SK-N-SH treated with all-trans-retinoic acid at 6 μM for 48 hours (cell line): ENCODE results near the gene OAS2.

ENCODE experiments used
- ATAC-seq: fragments of 200-7000 bp; cut with Tn5 transposase; 3 replicates; pipeline ENCODE4 v1.9.1; 2020; ENCODE audit warnings: mild to moderate bottlenecking, moderate library complexity
- ARNTL ChIP-seq: fragments of 450-650 bp; formaldehyde crosslinking; IDR thresholded peaks from 2 replicates; pipeline ENCODE4 v1.5.0; 2020; ENCODE audit warnings: low read depth, mild to moderate bottlenecking, moderate library complexity, borderline replicate concordance
- BACH2 ChIP-seq: fragments of 250-450 bp; sonication (Bioruptor Pico); IDR thresholded peaks from 2 replicates; pipeline ENCODE4 v1.9.0; 2021; ENCODE audit warnings: mild to moderate bottlenecking, borderline replicate concordance
- ESRRG ChIP-seq: fragments of 250-450 bp; sonication (Bioruptor Pico); IDR thresholded peaks from 2 replicates; pipeline ENCODE4 v1.6.1; 2021; ENCODE audit warnings: mild to moderate bottlenecking
- GLIS3 ChIP-seq: fragments of 250-450 bp; sonication (Bioruptor Pico); IDR thresholded peaks from 2 replicates; pipeline ENCODE4 v1.5.0; 2020; ENCODE audit warnings: mild to moderate bottlenecking, moderate library complexity
- ISL1 ChIP-seq: fragments of 250-450 bp; sonication (Bioruptor Pico); IDR thresholded peaks from 2 replicates; pipeline ENCODE4 v2.1.2; 2022; ENCODE audit warnings: mild to moderate bottlenecking, moderate library complexity
- OSR1 ChIP-seq: fragments of 250-450 bp; sonication (Bioruptor Pico); IDR thresholded peaks from 2 replicates; pipeline ENCODE4 v1.8.0; 2022; ENCODE audit warnings: moderate library complexity, mild to moderate bottlenecking, inconsistent platforms
- PPARA ChIP-seq: fragments of 250-450 bp; sonication (Bioruptor Pico); IDR thresholded peaks from 2 replicates; pipeline ENCODE4 v1.5.0; 2020; ENCODE audit warnings: mild to moderate bottlenecking, borderline replicate concordance
- RARB ChIP-seq: fragments of 250-450 bp; sonication (Bioruptor Pico); IDR thresholded peaks from 2 replicates; pipeline ENCODE4 v1.8.0; 2021; ENCODE audit warnings: mild to moderate bottlenecking, moderate library complexity
- SNAI2 ChIP-seq: fragments of 250-450 bp; sonication (Bioruptor Pico); IDR thresholded peaks from 2 replicates; pipeline ENCODE4 v1.5.0; 2020; ENCODE audit warnings: mild to moderate bottlenecking, moderate library complexity
- TCF4 ChIP-seq: fragments of 250-450 bp; sonication (Bioruptor Pico); IDR thresholded peaks from 2 replicates; pipeline ENCODE4 v1.8.0; 2021; ENCODE audit warnings: mild to moderate bottlenecking, moderate library complexity, borderline replicate concordance
- TOX ChIP-seq: fragments of 250-450 bp; sonication (Bioruptor Pico); IDR thresholded peaks from 2 replicates; pipeline ENCODE4 v1.8.0; 2021; ENCODE audit warnings: mild to moderate bottlenecking, moderate library complexity, borderline replicate concordance
- ZC3H10 ChIP-seq: fragments of 250-450 bp; sonication (Bioruptor Pico); IDR thresholded peaks from 2 replicates; pipeline ENCODE4 v1.5.1; 2021; ENCODE audit warnings: mild to moderate bottlenecking, moderate library complexity
- ZFP3 ChIP-seq: fragments of 250-450 bp; sonication (Bioruptor Pico); IDR thresholded peaks from 2 replicates; pipeline ENCODE4 v1.5.0; 2020; ENCODE audit warnings: mild to moderate bottlenecking, moderate library complexity
- ZFP30 ChIP-seq: fragments of 450-650 bp; formaldehyde crosslinking; IDR thresholded peaks from 2 replicates; pipeline ENCODE4 v1.5.0; 2022; ENCODE audit warnings: mild to moderate bottlenecking, moderate library complexity
- ZNF565 ChIP-seq: fragments of 450-650 bp; formaldehyde crosslinking; conservative IDR thresholded peaks from 2 replicates; pipeline ENCODE4 v1.5.0; 2020; ENCODE audit warnings: low read depth, mild to moderate bottlenecking, moderate library complexity
- ZNF70 ChIP-seq: fragments of 450-650 bp; formaldehyde crosslinking; IDR thresholded peaks from 2 replicates; pipeline ENCODE4 v1.5.0; 2020; ENCODE audit warnings: mild to moderate bottlenecking, moderate library complexity
- ZNF8 ChIP-seq: fragments of 450-650 bp; formaldehyde crosslinking; IDR thresholded peaks from 2 replicates; pipeline ENCODE4 v1.5.0; 2020; ENCODE audit warnings: mild to moderate bottlenecking, moderate library complexity
- TF ChIP-seq, protein P1 (sequence below): fragments of 250-450 bp; sonication (Bioruptor Pico); IDR thresholded peaks from 2 replicates; pipeline ENCODE4 v1.8.0; 2021; ENCODE audit warnings: low read depth, mild to moderate bottlenecking, moderate library complexity, borderline replicate concordance
- TF ChIP-seq, protein P2 (sequence below): fragments of 250-450 bp; sonication (Bioruptor Pico); IDR thresholded peaks from 2 replicates; pipeline ENCODE4 v1.5.1; 2021; ENCODE audit warnings: mild to moderate bottlenecking, moderate library complexity
- TF ChIP-seq, protein P3 (sequence below): fragments of 250-450 bp; sonication (Bioruptor Pico); IDR thresholded peaks from 2 replicates; pipeline ENCODE4 v1.8.0; 2020; ENCODE audit warnings: mild to moderate bottlenecking, moderate library complexity, borderline replicate concordance
- TF ChIP-seq, protein P4 (sequence below): fragments of 250-450 bp; sonication (Bioruptor Pico); IDR thresholded peaks from 2 replicates; pipeline ENCODE4 v1.5.1; 2020; ENCODE audit warnings: low read depth, mild to moderate bottlenecking, moderate library complexity

OAS2 gene

DNA sequence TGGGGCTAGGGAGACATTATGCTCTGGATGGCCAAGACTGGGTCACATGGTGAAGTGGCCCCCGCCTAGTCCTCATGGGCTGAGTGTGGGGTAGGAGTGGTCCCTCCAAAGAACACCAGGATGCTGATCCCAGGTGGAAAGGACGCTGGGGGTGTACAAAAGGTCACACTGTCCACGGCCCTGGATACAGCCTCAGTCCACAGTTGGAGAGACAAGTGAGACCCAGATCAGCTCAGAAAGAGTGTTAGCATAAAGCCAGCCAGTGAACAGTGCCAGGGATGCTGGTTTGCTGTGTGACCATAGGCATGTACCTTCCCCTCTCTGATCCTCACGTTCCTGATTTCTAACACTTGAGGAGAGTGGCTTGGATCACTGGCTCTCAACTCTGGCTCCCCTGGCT is 13.4 kb upstream of the OAS2 start:
- TF ChIP-seq, protein P1, sequence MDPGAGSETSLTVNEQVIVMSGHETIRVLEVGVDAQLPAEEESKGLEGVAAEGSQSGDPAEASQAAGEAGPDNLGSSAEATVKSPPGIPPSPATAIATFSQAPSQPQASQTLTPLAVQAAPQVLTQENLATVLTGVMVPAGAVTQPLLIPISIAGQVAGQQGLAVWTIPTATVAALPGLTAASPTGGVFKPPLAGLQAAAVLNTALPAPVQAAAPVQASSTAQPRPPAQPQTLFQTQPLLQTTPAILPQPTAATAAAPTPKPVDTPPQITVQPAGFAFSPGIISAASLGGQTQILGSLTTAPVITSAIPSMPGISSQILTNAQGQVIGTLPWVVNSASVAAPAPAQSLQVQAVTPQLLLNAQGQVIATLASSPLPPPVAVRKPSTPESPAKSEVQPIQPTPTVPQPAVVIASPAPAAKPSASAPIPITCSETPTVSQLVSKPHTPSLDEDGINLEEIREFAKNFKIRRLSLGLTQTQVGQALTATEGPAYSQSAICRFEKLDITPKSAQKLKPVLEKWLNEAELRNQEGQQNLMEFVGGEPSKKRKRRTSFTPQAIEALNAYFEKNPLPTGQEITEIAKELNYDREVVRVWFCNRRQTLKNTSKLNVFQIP (CRISPR knock-in tag), result no peak
- TF ChIP-seq PPARA (CRISPR knock-in tag) (no peak), ZNF70 (CRISPR knock-in tag) (no peak), RARB (CRISPR knock-in tag) (no peak), ESRRG (CRISPR knock-in tag) (no peak), OSR1 (no peak)
- TF ChIP-seq, protein P2, sequence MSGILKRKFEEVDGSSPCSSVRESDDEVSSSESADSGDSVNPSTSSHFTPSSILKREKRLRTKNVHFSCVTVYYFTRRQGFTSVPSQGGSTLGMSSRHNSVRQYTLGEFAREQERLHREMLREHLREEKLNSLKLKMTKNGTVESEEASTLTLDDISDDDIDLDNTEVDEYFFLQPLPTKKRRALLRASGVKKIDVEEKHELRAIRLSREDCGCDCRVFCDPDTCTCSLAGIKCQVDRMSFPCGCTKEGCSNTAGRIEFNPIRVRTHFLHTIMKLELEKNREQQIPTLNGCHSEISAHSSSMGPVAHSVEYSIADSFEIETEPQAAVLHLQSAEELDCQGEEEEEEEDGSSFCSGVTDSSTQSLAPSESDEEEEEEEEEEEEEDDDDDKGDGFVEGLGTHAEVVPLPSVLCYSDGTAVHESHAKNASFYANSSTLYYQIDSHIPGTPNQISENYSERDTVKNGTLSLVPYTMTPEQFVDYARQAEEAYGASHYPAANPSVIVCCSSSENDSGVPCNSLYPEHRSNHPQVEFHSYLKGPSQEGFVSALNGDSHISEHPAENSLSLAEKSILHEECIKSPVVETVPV (CRISPR knock-in tag), result no peak

DNA sequence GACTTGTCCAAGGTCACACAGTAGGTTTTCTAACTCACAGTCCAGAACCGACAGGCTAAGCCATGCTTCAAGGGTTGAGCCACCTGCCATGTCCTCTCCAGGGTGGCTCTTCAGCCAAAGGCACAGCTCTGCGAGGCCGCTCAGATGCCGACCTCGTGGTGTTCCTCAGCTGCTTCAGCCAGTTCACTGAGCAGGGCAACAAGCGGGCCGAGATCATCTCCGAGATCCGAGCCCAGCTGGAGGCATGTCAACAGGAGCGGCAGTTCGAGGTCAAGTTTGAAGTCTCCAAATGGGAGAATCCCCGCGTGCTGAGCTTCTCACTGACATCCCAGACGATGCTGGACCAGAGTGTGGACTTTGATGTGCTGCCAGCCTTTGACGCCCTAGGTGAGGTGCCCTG is 12.7 kb upstream of the OAS2 start:
- TF ChIP-seq, protein P2 (CRISPR knock-in tag), result no peak
- no peak for TF ChIP-seq PPARA (CRISPR knock-in tag)
- no peak for TF ChIP-seq OSR1
- TF ChIP-seq, protein P3, sequence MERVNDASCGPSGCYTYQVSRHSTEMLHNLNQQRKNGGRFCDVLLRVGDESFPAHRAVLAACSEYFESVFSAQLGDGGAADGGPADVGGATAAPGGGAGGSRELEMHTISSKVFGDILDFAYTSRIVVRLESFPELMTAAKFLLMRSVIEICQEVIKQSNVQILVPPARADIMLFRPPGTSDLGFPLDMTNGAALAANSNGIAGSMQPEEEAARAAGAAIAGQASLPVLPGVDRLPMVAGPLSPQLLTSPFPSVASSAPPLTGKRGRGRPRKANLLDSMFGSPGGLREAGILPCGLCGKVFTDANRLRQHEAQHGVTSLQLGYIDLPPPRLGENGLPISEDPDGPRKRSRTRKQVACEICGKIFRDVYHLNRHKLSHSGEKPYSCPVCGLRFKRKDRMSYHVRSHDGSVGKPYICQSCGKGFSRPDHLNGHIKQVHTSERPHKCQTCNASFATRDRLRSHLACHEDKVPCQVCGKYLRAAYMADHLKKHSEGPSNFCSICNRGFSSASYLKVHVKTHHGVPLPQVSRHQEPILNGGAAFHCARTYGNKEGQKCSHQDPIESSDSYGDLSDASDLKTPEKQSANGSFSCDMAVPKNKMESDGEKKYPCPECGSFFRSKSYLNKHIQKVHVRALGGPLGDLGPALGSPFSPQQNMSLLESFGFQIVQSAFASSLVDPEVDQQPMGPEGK (CRISPR knock-in tag), result no peak
- no peak for TF ChIP-seq BACH2 (CRISPR knock-in tag)
- TF ChIP-seq ARNTL (CRISPR knock-in tag), result no peak
- TF ChIP-seq GLIS3 (CRISPR knock-in tag), result no peak
- no peak for TF ChIP-seq SNAI2 (CRISPR knock-in tag)
- TF ChIP-seq, protein P1 (CRISPR knock-in tag), result no peak
- no peak for TF ChIP-seq ZNF70 (CRISPR knock-in tag)
- no peak for ATAC-seq

More for the DNA sequence above, 13.4 kb upstream of the OAS2 start:
- no peak for ATAC-seq

DNA sequence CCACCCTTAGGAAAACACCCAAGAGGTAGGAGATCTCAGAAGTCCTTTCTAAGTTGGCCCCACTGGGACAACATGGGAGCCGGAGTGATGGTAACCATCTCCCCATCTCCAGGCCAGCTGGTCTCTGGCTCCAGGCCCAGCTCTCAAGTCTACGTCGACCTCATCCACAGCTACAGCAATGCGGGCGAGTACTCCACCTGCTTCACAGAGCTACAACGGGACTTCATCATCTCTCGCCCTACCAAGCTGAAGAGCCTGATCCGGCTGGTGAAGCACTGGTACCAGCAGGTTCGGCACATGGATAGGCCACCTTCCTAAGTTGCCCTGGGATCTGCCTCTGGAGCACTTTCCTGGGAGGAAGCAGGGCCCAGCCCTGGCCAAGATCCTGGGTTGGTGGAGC is 11.0 kb upstream of the OAS2 start:
- no peak for ATAC-seq
- TF ChIP-seq ARNTL (CRISPR knock-in tag) (no peak), ISL1 (CRISPR knock-in tag) (no peak), RARB (CRISPR knock-in tag) (no peak), ZFP30 (CRISPR knock-in tag) (no peak), TCF4 (CRISPR knock-in tag) (no peak), ZNF8 (CRISPR knock-in tag) (no peak), TOX (CRISPR knock-in tag) (no peak), GLIS3 (CRISPR knock-in tag) (no peak), BACH2 (CRISPR knock-in tag) (no peak), SNAI2 (CRISPR knock-in tag) (no peak), ZNF565 (CRISPR knock-in tag) (no peak), ZFP3 (no peak), ZC3H10 (no peak), OSR1 (no peak), ZNF70 (CRISPR knock-in tag) (no peak), ESRRG (CRISPR knock-in tag) (no peak)
- TF ChIP-seq, protein P2 (CRISPR knock-in tag), result no peak
- TF ChIP-seq, protein P1 (CRISPR knock-in tag), result no peak
- TF ChIP-seq, protein P3 (CRISPR knock-in tag), result no peak
- TF ChIP-seq, protein P4, sequence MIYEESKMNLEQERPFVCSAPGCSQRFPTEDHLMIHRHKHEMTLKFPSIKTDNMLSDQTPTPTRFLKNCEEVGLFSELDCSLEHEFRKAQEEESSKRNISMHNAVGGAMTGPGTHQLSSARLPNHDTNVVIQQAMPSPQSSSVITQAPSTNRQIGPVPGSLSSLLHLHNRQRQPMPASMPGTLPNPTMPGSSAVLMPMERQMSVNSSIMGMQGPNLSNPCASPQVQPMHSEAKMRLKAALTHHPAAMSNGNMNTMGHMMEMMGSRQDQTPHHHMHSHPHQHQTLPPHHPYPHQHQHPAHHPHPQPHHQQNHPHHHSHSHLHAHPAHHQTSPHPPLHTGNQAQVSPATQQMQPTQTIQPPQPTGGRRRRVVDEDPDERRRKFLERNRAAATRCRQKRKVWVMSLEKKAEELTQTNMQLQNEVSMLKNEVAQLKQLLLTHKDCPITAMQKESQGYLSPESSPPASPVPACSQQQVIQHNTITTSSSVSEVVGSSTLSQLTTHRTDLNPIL, result no peak
